HG02759 (cell line): ENCODE results near the gene RALGPS2.

Experiments used
- ATAC-seq: cut with Tn5 transposase; IDR thresholded peaks from one replicate; pipeline ENCODE4 v1.9.1; 2021; ENCODE audit warnings: mild to moderate bottlenecking, moderate library complexity; ENCODE audit not compliant: unreplicated experiment

The RALGPS2 gene

DNA sequence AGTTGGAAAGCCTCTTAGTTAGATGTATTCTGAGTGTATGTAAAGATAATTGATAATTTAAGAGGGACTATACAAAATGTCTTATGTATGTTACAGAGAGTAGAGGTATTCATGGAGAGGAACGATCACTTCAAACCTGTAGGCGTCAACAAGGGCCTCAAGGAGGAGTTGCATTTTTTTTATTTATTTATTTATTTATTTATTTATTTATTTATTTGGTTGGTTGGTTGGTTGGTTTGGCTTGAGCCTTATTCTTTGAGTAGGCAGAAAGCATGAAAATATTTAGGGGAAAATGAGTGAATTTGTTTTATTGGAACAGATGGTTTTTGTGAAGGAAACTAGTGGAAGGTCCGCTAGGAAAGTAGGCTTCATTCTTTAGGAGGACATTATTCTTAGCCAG, 137.4 kb downstream of the RALGPS2 start:
- ATAC-seq = no peak

DNA sequence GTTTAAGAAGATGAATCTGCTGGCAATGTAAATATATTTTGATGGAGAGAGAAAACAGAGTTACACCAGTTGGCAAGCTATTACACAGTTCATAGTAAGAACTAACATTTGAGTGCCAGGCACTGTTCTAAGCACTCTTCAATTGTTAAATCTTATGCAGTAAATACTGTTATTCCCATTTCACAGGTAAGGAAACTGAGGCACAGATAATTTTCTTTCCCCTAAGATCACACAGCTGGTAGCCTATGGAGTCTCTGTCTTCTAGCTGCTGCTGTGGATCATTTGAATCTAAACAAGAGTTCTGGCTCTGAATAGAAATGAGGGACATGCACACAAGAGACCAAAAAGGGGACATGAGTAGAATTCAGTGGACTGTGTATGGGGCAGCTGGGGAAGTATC, 137.8 kb downstream of the RALGPS2 start:
- ATAC-seq = no peak

DNA sequence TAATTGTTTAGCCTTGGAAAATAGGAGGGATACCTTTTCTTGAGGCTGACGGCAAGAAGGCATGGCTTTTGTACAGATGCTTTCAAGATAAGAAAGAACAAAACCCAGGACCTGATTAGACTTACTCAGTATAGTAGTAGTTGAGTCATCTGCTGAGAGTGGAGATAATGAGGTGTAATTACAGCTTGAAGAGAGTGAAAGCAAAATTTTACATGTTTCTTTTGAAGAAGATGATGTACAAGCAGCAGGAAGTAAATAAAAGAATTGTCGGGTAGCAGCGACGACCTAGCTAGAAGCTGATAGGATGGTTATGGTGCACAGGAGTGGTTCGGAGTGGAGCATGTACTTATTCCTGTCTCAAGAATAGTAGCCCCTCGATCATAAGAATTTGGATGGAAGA, 139.3 kb downstream of the RALGPS2 start:
- ATAC-seq = no peak

DNA sequence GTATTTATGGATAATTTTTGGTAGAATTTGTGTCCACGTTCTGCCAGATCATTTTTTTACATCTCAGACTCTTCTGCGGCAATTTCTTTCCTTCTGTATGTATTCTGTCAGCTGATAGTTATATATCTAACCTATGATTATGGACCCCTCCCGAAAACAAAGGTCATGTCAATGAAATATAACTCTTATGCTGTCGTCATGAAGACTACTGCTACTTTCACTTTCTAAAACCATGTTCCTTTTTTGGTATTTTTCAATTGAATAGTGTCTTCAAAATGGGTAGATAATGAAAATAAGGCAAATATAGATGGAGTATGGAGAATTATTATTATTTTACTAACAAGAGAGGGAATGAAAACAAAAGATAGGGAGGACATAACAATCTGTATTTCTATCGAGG, 142.6 kb downstream of the RALGPS2 start:
- no peak for ATAC-seq

DNA sequence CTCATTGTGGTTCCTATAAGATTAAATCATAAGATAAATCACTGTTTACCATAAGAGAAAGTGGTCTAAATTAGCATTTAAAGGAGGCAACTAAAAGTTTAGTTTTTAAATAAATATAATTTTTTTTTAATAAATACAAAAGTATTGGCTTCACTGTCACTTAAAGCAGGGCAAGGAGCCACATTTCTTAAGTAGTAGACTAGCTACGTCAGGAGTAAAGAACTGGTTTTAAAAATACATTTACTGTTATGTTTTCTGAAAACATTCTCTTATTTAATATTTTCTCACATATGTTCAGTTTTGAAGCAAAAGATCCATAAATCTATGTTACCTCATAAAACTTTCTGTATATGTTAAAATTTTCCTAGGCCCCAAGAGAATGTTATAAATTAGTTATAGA, 143.7 kb downstream of the RALGPS2 start:
- no peak for ATAC-seq

DNA sequence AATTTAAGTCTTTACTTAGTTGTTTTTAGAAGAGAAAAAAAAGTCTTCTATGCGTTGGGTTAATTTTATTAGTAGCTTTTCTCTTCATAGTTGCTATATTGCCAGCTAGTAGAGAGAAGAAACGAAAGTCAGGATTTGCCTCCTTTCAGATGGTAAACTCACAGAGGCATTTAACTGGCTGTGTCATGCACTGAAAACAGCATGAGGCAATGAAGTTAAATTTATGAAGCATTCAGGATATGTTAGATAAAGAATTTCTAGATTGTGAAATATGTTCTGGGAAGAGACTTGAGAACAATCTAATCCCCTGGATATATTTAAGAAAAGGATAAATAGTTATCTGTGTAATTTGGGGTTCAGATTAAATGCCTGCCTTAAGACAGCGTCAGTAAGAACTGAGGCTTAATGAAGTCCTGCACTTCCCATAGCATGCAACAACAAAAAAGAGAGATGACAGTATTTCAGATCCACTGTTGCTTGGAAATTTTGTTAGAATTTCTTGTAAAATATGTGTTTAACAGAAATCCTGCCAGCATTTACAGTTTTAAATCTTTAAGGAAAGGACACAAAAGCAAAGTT, 144.2 kb downstream of the RALGPS2 start:
- no peak for ATAC-seq

DNA sequence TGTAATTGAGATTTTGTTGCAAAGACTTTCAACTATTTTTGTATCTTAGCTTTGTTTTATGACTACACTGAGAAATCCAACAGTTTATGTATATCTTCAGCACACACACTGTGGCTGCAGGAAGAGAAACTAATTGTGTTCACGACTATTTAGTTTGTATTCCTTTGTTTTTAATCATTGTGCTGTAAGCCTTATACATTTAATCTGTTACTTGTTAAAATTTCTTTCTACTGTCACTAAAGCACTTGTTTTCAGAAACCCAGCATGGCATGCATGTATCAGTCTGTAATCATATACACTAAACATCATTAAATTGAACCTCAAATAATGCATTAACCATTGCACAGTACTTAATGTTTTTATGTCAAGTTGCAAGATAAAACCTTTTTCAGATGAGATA, 145.2 kb downstream of the RALGPS2 start:
- ATAC-seq = no peak

DNA sequence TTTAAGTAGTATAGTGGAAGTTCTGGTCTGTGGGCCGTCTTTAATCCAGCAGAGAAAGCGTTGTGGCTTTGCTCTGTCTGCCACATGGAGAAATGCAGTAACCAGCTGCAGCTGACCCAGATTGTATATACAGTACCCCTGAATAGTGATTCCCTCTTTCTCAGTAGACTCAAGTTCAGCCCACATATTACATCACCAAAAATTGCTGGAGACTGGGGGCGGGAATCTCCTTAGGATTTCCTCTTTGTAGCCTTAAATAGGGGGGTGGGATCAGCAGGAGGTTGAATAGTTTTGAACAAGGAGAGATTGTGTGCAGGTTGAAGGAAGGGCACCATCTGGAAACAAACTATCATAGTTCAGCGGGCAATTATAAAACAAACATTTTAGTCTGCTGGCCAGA, 145.9 kb downstream of the RALGPS2 start, which contains the start of gene ANGPTL1:
Gene ANGPTL1, minus strand, starts transcription at position 134 of the 400 bp plus-strand sequence. CDS start 5,301 bp downstream, outside the sequence.
- no peak for ATAC-seq

DNA sequence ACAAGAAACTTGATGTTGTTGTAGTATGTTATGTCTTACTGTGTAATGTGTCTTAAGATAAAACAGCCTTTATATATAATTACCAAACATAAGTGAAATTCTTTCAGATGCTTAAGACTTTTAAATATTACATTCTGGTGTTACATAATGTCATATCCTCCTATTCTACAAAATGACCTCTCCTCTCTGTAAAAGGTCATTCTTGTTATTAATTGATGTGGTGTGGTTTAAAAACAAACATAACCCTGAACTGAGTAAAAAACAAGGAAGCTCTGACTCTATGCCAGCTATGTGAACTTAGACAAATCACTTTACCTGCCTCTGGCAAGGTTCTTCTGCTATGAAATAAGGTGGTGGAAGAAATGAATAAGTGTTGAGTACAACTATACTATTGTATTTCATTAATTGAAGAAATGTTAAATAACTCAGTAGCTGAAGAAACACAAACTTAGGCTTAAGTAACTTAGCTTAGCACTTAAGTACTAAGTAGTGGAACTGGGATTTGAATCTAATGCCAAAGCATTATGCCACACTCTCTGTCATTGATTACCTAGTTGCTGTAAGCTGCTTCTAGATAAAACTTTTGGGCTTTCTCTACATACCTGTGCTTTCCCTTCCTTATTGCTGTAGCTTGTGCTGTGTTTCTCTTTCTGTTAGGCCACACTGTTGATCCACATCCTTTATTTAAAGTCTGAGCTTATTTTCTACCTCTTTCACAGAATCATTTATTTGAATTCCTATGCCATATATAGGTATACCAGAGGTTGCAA, 146.7 kb downstream of the RALGPS2 start:
- no peak for ATAC-seq

DNA sequence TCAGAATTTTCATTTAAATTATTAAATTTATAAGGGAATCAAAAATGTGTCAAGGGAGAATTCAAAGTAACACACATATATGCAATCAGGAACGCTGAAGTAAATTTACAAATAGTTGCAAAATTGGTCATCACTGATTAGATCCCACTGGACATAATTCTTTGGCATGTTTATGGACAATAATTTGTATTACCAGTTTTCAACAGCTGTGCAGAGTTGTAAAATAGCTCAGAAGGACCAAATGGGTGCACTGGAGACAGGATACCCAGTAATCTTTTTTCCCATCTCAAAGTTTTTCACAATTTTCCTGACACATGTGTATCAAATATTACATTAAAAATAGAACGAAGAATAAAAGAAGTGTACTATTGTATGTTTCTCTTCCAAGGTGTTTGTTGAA, 149.9 kb downstream of the RALGPS2 start:
- ATAC-seq = no peak

DNA sequence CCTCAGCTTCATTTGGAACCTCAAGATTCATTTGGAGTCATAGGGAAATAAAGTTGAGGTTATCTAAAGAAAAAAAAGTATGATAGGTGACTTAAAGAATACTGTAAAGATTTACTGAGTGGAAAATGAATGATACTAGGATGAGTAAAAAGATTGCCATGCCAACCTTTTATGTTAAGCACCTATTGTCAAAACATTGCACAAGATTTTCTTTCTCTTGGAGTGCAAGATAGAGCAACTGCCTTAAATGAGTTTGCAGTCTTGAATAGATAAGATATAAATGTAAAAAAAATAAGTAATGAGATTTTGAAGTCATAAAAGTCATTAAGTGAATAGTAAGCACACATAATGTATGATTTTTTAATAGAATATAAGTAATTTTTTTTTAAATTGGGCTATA, 150.9 kb downstream of the RALGPS2 start:
- no peak for ATAC-seq

DNA sequence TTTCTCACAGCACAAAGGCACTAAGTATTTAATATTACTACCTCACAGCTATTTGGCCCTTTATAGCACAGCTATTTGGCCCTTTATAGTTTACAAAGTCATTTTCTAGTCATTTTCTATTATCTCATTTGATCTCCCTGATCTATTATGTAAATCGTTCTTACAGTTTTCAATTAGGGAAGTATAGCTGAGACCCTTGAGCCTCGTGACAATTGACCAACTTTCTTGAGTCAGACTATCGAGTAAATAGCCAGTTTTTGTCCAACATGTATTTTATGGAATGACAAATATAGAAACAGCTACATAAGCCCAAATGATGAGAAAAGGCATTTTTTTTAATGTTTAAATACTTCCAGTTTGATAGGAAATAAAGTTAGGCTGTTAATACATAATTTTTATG, 152.9 kb downstream of the RALGPS2 start:
- ATAC-seq = no peak

DNA sequence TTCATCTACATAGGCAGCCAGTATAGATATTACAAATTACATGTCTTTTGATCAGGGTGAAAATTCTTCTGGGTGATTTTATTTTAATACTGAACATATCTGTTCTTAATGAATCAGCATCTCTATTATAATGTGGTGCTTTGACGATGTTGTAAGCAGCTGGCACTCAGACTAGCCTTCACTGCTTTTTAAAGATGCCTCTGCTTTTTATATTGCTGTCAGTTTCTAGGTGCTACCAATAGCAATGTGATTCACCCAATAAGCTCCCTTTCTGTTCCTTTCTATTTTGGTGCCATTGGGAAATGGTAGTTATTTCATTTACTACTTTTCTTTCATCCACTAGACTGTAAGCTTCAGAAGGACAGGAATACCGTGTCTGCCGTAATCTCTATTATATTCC, 156.9 kb downstream of the RALGPS2 start:
- ATAC-seq = no peak

DNA sequence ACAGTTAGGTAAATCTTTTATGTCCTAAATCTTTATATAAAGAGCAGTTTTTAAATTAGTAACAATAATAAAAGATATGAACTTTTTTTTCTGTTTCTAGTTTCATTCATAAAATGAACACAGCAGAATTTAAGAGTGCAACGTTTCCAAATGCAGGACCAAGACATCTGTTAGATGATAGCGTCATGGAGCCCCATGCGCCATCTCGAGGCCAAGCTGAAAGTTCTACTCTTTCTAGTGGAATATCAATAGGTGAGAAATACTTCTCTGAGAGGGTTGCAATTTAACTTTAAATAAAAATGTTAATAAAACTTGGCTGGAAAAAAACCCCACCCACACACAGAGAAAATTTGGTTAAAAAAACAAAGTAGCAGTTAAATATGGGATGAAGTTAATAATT, 160.8 kb downstream of the RALGPS2 start:
- ATAC-seq = no peak

DNA sequence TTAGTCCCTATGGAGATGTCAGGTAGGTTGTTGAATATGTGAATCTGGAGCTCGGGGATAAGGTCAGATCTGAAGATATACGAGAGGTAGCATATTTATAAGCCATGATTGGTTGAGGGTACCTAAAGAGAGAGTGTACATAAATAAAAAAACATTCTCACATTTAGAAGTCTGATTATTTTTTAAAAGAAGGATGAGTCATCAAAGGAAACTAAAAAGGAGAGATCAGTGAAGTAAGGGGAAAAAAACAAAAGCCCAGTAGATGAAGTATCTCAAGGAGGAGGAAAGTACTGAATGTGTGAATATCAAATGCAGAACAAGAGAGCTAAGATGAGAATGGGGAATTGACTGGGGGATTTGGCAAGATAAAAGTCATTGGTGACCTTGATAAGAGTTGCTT, 161.5 kb downstream of the RALGPS2 start:
- no peak for ATAC-seq

DNA sequence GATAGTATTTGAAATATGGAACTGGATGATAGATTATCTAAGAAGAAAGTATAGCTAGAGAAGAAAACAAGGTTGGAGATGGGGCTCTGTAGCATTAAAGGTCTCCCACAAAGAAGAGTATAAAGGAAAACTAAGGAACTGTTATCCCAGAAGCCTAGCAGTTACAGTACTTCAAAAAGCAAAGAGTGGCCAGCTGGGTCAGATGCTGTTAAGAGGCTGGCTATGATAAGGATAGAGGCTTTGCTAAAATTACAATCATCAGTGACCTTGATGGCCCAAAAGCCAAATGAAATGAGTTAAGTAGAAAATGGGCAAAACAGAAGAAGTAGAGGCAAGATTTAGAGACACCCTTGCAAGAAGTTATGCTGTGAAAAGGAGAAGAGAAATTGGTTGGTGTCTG, 170.9 kb downstream of the RALGPS2 start:
- no peak for ATAC-seq

DNA sequence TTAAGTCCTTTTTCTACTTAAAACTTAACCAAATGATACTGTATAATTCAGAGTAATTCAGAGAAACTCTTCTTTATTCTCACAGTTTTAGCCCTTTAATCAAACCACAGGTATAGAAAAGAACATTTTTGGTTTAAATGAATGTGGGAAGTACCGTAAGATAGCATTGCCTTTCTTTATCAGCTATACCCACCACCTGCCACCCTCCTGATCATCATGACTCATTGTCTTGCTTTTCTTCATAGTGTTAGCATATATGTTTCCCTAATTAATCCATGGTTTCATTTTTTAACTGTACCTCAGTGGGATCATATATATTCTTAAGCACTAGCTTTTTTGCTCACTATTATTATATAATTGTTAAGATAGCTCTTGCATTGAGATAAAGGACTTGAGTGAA, 173.4 kb downstream of the RALGPS2 start:
- no peak for ATAC-seq

DNA sequence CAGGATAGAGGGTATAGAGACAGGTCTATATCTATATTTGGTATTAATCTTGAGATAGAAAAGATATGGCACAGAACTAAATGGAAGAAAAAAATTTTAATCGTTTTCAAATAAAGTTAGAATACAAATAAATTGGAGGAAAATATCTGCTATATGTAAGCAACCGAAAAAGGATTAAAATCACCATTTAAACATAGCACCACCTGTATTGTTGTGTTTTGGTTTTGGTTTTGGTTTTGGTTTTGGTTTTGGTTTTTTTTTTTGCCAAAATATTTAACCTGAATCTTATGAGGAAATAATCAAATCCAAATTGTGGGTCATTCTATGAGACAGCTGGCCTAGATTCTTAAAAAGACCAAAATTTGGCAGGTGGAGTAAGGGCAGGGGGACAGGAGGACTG, 174.4 kb downstream of the RALGPS2 start:
- ATAC-seq = no peak

DNA sequence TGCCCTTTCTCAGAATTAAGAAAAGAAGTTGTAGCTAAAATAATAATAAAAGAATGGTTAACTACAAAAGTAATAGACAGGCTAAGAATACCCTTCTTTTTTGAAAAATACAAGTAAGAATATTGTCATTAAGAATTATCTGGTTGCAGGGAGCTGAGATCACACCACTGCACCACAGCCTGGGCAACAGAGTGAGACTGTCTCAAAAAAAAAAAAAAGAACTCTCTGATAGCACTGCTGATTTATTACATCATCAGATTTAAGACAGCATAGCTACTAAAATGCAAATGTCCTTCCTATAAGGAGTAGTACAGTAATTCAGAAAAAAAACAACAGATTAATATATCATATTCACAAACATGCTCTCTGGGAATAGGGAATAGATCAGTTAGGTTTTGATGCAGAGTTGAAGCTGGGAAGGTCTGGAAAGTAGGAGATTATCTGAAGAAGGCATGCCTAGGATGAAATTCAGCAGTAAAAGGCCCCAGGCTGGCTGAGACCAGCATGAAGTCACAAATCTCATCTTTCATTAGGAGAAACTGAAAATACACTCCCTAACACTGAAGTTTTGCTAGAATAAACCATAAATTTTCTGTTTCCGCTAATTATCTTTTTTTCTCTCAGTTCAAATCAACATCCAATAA, 176.6 kb downstream of the RALGPS2 start:
- ATAC-seq = no peak

DNA sequence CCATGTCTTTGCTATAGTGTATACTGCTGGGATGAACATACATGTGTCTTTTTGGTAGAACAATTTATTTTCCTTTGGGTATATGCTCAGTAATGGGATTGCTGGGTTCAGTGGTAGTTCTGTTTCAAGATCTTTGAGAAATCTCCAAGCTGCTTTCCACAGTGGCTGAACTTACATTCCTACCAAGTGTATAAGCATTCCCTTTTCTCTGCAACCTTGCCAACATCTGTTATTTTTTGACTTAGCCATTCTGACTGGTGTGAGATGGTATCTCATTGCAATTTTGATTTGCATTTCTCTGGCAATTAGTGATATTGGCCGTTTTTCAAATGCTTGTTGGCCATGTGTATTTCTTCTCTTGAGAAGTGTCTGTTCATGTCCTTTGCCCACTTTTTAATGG, 183.3 kb downstream of the RALGPS2 start:
- ATAC-seq = no peak

DNA sequence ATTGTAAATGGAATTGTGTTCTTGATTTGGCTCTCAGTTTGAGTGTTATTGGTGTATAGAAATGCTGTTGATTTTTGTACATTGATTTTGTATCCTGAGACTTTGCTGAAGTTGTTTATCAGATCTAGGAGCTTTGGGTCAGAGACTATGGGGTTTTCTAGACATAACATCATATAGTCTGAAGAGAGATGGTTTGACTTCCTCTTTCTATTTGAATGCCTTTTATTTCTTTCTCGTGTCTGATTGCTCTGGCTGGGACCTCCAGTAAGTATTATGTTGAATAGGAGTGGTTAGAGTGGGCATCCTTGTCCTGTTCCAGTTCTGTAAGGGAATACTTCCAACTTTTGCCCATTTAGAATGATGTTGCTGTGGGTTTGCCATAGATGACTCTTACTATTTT, 185.0 kb downstream of the RALGPS2 start:
- ATAC-seq = no peak

DNA sequence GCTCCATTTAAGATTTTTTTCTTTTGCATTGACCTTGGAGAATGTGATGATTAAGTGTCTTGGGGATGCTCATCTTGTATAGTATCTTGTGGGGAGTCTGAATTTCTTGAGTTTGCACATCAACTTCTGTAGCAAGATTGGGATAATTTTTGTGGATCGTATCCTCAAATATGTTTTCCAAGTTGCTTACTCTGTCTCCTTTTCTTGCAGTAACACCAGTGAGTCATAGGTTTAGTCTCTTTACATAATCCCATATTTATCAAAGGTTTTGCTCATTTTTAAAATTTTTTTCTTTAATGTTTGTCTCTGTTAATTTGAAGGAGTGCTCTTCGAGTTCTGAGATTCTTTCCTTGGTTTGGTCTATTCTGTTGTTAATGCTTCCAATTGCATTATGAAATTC, 187.6 kb downstream of the RALGPS2 start:
- no peak for ATAC-seq
